HG02642 (cell line): ENCODE data around the gene DLL4.

Experiments
- ATAC-seq: cut with Tn5 transposase; IDR thresholded peaks from one replicate; pipeline ENCODE4 v1.9.1; 2021; ENCODE audit warnings: mild to moderate bottlenecking; ENCODE audit not compliant: unreplicated experiment, poor library complexity

Gene DLL4

DNA sequence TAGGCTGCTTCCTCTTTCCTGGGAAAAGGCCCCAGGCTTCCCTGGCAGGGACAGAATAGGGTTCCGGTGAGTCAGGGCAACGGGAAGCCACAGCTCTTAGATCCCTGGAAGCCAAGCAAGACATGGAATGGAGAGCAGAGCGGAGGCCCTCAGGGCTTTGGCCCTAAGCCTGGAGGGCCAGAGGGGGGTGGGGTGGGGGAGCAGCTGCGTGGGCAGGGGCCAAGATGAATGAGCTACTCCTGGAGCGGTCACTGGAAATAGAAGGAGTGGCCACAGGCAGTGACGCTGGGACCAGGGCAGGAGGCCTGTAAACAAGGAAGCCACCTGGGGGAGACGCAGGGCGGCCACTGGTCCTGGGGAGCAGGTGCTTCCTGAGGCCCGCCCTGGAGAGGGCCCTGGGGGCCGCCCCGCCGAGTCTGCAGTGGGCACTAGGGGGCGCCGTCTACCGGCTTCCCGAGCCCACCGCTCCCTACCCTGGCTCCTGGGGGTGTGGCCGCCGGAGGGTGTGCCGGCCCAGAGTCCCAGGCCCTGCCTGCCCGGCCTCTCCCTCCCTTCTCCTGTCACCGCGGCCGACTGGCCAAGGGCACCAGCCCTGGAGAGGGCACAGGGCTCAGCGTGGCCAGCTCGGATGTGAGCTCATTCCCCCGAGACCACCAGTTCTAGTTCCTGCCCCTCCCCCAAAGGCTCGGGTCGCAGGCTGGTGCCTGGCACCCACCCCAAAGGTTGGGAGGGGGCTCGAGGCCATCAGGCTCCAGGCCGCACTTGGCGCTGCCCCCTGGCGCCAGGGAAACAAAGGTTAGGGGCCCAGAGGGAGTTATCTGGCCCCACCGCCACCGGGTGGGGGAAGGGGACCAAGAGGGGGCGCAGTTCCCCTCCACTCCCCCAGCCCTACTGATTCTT is 22.8 kb upstream of the DLL4 start:
- peak; percentile 62 for ATAC-seq

- ATAC-seq: peak; percentile 14
Measured at GRCh38 chr15:40906991-40907802, 21.9 kb upstream of the DLL4 start.

GRCh38 chr15:40908095-40908494 is 21.0 kb upstream of the DLL4 start:
- no peak for ATAC-seq

- ATAC-seq: no peak
Measured at GRCh38 chr15:40909662-40910630, 19.2 kb upstream of the DLL4 start.

DNA sequence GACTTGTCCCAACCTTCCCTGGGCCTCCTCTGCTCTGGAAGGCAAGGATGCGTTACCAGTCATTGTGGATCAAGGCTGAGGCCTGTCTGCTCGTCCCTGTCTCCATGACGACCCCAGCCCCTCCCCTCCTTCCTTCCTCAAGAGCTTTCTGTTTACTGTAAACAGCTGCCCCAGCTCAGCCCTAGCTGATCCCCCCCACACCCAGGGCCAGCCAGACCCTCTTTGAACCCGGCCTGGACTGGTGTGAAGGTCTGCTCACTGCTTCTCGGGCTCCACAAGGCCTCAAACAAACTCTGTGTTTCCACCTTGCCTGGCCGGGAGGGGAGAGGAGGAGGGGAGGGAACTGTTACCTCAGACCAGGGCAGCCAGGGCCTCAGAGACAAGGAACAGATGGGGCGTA is 18.0 kb upstream of the DLL4 start:
- no peak for ATAC-seq

GRCh38 chr15:40911693-40912092 is 17.4 kb upstream of the DLL4 start:
- ATAC-seq: no peak

DNA sequence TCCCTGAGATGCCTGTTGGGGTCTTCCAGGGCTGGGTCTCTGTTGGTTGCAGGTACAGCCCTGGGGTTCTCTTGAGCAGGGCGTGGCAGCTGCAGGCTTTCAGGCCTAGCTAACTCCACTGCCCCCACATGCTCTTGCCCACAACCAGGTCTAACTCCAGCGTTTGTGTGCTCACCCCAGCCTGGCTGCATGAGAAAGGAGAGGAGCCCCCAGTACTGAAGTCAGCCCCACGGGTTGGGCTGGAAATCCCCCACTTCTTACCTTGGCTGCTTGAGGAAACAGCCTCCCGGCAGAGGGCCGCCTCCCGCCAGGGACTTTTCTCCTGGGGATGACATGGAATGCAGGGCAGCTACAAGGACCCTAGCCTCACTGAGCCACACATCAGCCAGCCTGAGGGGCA is 16.7 kb upstream of the DLL4 start:
- ATAC-seq: no peak

GRCh38 chr15:40914013-40914412 is 15.1 kb upstream of the DLL4 start:
- ATAC-seq: no peak

- no peak for ATAC-seq
Measured at GRCh38 chr15:40914486-40914885, 14.7 kb upstream of the DLL4 start.

DNA sequence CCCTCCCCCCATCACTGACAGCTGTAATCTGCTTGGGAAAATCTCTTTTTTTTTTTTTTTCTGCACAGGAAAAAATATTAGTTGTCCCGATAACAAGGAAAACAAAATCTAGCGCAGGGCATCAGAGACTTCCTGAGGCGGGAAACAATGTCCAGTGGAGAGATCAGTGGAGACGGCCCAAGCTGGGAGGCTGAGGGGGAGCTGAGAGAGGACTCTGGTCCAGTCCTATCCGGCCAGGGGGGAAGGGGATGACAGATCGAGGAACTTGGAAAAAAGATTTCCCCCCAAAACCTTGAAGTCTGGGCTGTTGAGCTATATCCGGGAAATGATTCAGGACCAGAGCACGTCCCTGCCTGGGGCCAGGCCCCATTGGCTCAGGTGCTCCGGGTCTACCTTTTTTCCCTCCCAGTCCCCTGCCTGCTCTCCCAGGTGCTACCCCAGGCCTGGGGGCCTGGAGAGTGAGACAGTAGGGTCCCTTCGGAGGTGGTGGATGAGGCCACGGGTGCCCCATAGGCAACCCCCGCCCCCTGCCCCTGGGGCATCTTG is 14.0 kb upstream of the DLL4 start:
- no peak for ATAC-seq

DNA sequence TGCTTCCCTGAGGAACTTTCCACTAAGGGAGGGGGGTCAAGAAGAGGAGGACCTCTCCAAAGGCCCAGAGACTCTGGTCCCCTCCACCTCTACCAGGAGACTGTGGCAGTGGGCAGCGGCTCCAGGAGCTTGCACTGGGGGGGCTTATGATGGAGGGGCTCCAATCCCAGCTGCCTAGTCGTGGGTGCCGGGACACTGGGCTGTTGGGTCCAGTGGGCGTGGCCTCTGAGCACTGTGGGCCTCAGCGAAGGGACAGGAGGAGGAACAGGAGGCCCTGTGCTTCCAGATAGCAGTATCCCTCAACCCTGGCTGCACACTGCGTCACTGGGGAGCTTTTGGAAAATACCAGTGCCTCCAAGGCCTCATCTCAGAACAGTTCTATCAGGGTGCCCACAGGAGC is 13.5 kb upstream of the DLL4 start:
- ATAC-seq: no peak

GRCh38 chr15:40917585-40917984 is 11.6 kb upstream of the DLL4 start:
- no peak for ATAC-seq

- ATAC-seq: no peak
Measured at GRCh38 chr15:40918146-40918798, 10.9 kb upstream of the DLL4 start.

DNA sequence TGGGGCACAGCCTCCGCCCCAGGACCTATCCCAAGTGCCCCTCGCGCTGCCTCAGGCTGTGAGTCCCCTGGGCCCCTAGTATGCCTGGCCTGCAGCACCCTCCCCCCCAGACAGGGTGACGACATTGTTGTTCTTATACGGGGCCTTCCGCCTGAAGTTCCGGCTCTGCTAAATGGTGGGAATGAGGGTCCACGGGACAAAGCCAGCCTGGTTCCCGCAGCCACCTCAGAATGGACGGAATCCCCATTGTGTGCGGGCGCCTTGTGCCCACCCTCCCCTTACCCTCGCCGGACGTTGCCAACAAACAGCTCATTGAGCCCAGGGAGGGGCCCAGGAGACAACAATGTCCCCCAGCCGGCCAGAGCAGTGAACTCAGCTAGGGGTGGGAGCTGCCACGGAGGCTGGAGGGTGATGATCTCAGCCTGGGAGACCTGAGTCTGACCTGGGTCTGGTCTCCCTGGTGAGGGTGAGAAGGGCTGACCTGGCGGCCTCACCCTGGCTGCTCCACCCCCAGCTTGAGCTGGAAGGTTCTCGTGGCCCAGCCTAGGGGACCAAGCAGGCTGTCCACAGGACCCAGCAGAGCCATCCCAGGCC is 10.2 kb upstream of the DLL4 start:
- ATAC-seq: no peak

- no peak for ATAC-seq
Measured at GRCh38 chr15:40921949-40922607, 7.1 kb upstream of the DLL4 start.

- no peak for ATAC-seq
Measured at GRCh38 chr15:40922608-40923005, 6.5 kb upstream of the DLL4 start.

- no peak for ATAC-seq
Measured at GRCh38 chr15:40923551-40923950, 5.6 kb upstream of the DLL4 start.

DNA sequence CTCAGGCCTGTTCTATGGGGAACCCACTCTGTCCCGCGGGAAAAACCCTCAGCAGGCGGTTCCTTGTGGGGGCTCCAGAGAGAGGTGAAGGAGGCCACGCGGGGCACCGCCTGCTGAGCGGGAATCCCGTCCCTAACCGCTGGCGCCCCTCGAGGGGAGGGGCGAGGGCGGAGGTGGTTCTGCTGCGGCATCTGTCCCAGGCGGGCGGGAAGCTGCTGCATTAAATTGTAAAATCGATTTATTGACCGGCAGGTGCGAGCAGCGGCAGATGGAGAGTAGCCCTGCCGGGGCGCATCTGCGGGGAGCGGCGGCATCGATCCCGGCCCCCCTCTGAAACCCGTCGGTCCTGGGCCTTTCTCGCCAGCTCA is 3.7 kb upstream of the DLL4 start:
- no peak for ATAC-seq
